ENCODE measurements around the gene LRRC7. TPM values are rescaled to one million over a fixed set of nuclear protein-coding genes. Genes with fewer than 3 reads are reported as not detected.

Gene LRRC7
- total RNA-seq, 1 donor from 2014 or later, result not detected

DNA sequence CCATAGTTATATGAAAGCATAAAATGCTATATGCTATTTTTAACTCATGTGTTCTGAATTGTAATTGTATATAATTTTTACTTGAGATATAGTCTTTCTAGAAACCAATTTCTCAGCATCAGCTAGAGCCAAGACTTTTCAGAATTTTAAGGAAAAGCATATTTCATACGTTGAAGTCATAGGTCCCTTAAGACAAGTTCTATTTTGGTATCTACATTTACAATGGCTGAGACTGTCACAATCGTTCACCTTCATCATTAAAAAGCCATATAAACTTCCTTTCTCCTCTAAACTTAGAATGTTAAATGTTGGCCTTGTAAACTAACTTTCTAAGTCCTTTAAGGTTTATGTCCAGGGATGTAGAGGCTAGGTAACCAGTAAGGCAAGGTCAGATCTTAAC lies 533.5 kb downstream of the LRRC7 start:
- Mint-ChIP-seq H3K27ac (ENCODE audit: unreplicated experiment) (no peak overlapping the region), H3K27me3 (ENCODE audit: unreplicated experiment) (no peaks in the 10 kb centered on the region), H3K4me3 (ENCODE audit: unreplicated experiment) (no peak overlapping the region), H3K4me1 (ENCODE audit: unreplicated experiment) (no peaks in the 10 kb centered on the region), H3K9me3 (ENCODE audit: unreplicated experiment) (no peaks in the 10 kb centered on the region), H3K36me3 (ENCODE audit: low read depth, unreplicated experiment) (no peaks in the 10 kb centered on the region)
- DNase-seq (ENCODE audit: low spot score), result no peak
- TF ChIP-seq CTCF (IDR thresholded peaks at IDR 0.05; ENCODE audit: unreplicated experiment), result no peak

DNA sequence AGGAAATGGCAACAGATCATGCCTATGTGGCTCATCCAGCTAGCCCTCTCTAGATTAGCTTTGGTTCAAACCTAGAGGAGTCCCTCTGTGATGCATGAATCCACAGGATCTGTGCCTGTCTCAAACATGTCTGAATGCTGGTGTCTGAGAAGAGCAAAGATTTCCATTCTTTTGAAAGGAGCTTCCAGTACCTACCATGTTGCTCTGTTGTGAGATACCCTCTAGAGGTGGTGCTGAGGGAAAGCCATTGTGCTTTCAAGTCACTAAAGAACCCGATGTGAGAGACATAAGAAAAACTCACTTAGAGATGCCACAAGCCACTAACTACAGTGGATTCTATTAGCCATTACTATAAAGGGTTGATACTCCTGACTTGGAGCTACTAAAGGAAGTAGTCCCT lies 534.1 kb downstream of the LRRC7 start:
- Mint-ChIP-seq H3K4me1 (ENCODE audit: unreplicated experiment) (no peaks in the 10 kb centered on the region), H3K9me3 (ENCODE audit: unreplicated experiment) (no peaks in the 10 kb centered on the region), H3K36me3 (ENCODE audit: low read depth, unreplicated experiment) (no peaks in the 10 kb centered on the region), H3K27me3 (ENCODE audit: unreplicated experiment) (no peaks in the 10 kb centered on the region), H3K4me3 (ENCODE audit: unreplicated experiment) (no peak overlapping the region), H3K27ac (ENCODE audit: unreplicated experiment) (no peak overlapping the region)
- TF ChIP-seq CTCF (IDR thresholded peaks at IDR 0.05; ENCODE audit: unreplicated experiment), result no peak
- DNase-seq (ENCODE audit: low spot score), result no peak

DNA sequence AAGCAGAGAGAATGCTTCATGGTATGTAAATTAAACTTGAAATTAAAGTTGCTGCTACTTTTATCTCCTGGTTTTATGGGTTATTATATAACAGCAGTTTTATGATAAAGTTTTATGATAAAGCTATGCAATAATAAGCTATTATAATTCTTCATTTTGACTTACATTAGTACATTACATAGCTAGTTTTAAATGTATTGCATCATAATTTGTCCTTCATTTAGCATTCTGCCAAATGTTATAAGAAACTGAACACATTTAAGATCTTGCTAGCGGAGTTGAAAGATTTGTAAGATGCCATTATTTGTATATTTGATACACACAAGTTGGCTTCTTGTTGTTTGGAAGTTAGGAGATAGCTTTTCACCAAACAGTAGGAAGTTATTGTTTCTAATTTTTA lies 536.0 kb downstream of the LRRC7 start:
- H3K27ac Mint-ChIP-seq (ENCODE audit: unreplicated experiment), result no peak overlapping the region
- no peaks in the 10 kb centered on the region for H3K36me3 Mint-ChIP-seq (ENCODE audit: low read depth, unreplicated experiment)
- no peak overlapping the region for H3K4me3 Mint-ChIP-seq (ENCODE audit: unreplicated experiment)
- no peaks in the 10 kb centered on the region for H3K27me3 Mint-ChIP-seq (ENCODE audit: unreplicated experiment)
- H3K4me1 Mint-ChIP-seq (ENCODE audit: unreplicated experiment), result no peaks in the 10 kb centered on the region
- no peak for DNase-seq (ENCODE audit: low spot score)
- no peaks in the 10 kb centered on the region for H3K9me3 Mint-ChIP-seq (ENCODE audit: unreplicated experiment)
- TF ChIP-seq CTCF (IDR thresholded peaks at IDR 0.05; ENCODE audit: unreplicated experiment), result no peak

- Mint-ChIP-seq H3K27ac (ENCODE audit: unreplicated experiment) (no peak overlapping the region), H3K27me3 (ENCODE audit: unreplicated experiment) (peaks cover 3% of the 10 kb centered on the region), H3K4me1 (ENCODE audit: unreplicated experiment) (no peaks in the 10 kb centered on the region), H3K4me3 (ENCODE audit: unreplicated experiment) (no peak overlapping the region), H3K9me3 (ENCODE audit: unreplicated experiment) (no peaks in the 10 kb centered on the region), H3K36me3 (ENCODE audit: low read depth, unreplicated experiment) (no peaks in the 10 kb centered on the region)
- no peak for TF ChIP-seq CTCF (IDR thresholded peaks at IDR 0.05; ENCODE audit: unreplicated experiment)
- DNase-seq (ENCODE audit: low spot score), result no peak
These were observed 541.5 kb downstream of the LRRC7 start for GRCh38 chr1:70109241-70109640.

GRCh38 chr1:70112838-70113237 lies 545.1 kb downstream of the LRRC7 start:
- no peak for DNase-seq (ENCODE audit: low spot score)
- no peak for TF ChIP-seq CTCF (IDR thresholded peaks at IDR 0.05; ENCODE audit: unreplicated experiment)
- Mint-ChIP-seq H3K4me1 (ENCODE audit: unreplicated experiment) (no peaks in the 10 kb centered on the region), H3K9me3 (ENCODE audit: unreplicated experiment) (no peaks in the 10 kb centered on the region), H3K27me3 (ENCODE audit: unreplicated experiment) (peaks cover 3% of the 10 kb centered on the region), H3K27ac (ENCODE audit: unreplicated experiment) (no peak overlapping the region), H3K36me3 (ENCODE audit: low read depth, unreplicated experiment) (no peaks in the 10 kb centered on the region), H3K4me3 (ENCODE audit: unreplicated experiment) (no peak overlapping the region)

Measured in endothelial cell (in vitro differentiated cells).